Fibroblast of skin of back (primary cell): ENCODE results near the gene VASP.

Experiments used
- DNase-seq: peaks from one replicate; pipeline ENCODE4 v3.0.0-alpha.2; 2013

The VASP gene

DNA sequence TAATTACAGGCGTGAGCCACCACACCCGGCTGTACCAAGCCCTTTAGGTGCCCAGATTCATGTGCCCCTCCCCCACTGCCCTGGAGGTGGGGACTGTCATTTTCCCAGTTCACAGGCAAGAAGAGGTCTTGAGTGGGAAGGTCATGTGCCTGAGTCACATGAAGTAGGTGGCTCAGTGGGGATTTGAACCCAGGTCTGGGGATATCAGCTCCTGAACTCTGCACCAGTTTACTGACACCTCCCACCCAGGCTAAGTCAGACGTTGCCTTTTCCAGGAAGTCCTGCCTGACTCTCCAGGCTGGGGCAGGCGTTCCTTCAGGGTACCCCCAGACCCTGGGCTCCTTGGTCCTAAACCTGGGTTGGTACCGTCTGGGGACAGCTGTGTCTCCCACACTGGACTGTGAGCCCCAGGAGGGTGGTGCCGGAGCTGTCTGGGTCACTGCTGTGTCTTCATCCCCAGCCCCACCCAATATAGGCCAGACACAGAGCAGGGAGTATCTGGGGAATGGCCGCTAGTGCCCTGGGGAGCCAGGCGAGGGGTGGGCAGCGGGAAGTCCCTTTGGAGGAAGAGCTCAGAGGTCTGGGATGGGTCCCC lies 8.6 kb downstream of the VASP start:
- DNase-seq = no peak

DNA sequence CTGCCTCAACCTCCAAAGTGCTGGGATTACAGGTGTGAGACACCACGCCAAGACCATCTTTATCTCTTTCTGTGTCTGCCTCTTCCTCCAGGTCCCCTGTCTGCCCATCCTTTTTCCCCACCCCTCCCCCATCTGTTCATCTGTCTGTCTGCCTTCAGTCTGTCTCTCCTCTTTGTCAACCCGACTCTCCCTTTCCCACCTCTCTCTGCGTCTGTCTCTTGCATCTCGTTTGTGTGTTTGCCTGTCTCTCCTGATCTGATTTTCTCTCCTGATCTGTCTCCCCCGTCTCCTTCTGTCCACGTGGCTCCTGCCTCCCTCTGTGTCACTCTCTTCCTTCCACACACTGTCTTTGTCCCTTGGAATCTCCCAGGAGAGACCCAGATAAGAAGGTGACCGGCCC lies 10.0 kb downstream of the VASP start:
- DNase-seq = no peak

DNA sequence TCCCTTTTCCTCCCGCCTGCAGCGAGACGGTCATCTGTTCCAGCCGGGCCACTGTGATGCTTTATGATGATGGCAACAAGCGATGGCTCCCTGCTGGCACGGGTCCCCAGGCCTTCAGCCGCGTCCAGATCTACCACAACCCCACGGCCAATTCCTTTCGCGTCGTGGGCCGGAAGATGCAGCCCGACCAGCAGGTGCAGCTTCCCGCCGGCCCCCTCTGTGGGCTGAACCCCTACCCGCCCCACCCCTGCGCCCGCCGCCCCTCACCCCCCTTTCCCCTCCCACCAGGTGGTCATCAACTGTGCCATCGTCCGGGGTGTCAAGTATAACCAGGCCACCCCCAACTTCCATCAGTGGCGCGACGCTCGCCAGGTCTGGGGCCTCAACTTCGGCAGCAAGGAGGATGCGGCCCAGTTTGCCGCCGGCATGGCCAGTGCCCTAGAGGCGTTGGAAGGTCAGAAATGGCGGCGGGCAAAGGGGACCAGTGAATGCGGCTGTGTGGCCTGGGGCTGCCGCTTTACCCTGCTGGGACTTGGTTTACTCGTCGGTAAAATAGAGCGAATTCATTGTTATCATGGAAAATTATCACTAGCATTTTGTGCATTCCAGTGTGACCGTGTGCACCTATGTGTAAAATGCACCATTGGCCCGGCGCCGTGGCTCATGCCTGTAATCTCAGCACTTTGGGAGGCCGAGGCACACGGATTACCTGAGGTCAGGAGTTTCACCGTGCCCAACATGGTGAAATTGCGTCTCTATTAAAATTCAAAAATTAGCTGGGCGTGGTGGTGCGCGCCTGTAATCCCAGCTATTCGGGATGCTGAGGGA lies 10.6 kb downstream of the VASP start:
- no peak for DNase-seq

DNA sequence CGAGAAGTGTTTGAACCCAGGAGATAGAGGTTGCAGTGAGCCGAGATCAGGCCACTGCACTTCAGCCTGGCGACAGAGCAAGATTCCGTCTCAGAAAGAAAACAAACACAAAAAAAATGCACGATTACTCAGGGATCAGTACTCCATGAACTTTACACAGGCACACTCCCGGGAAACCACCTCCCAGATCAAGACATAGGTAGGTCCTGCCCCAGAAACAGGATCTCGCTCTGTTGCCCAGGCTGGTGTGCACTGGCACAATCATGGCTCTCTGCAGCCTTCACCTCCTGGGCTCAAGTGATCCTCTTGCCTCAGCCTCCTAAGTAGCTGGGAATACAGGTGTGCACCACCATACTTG lies 11.2 kb downstream of the VASP start:
- DNase-seq = no peak

DNA sequence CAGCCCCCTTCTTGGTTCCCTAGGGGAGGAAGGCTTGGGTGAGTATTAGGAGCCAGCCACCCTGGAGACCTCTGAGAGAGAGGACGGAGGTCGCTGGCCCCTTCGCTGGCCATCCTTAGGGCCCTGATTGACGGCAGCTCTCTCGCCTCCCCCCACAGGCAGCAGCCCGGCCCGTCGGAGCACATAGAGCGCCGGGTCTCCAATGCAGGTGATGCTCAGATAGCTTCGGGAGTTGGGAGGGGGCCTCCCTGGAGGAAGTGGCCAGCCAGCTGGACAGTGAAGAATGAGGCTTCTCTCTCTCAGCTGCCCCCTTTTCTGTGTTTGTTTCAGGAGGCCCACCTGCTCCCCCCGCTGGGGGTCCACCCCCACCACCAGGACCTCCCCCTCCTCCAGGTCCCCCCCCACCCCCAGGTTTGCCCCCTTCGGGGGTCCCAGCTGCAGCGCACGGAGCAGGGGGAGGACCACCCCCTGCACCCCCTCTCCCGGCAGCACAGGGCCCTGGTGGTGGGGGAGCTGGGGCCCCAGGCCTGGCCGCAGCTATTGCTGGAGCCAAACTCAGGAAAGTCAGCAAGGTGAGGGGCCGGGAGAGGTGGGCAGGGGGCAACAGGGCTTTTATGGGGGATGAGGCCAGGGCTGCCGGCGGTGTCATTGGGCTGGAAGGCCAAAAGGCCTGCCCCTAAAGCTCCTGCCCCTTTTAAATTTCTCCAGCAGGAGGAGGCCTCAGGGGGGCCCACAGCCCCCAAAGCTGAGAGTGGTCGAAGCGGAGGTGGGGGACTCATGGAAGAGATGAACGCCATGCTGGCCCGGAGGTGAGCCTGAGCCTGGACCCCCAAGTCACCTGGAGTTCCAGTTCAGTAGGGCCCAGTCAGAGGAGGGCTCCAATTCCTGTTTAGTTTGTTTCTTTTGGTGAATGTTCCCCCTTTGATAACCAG lies 15.0 kb downstream of the VASP start:
- no peak for DNase-seq

DNA sequence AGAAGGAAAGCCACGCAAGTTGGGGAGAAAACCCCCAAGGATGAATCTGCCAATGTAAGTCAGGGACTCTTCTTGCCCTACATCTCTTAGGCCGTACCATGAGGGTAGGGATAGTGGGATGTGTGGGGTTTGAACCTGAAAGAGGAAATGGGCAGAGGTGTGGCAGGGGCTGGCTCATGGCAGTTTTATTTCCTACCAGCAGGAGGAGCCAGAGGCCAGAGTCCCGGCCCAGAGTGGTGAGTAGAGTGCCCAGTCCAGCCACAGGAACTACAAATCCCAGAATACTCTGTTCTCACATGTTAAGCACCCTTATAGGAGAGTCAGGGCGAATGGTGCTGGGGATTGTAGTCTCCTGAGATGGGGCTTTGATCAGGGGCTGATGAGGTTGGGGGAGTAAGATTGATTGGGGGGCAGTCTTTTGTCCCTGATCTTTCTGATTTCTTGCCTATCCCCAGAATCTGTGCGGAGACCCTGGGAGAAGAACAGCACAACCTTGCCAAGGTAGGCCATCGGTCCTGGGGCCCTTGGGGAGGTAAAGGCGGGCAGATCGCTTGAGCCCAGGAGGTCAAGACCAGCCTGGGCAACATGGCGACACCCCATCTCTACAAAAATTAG lies 16.5 kb downstream of the VASP start:
- peak; percentile 76 for DNase-seq

DNA sequence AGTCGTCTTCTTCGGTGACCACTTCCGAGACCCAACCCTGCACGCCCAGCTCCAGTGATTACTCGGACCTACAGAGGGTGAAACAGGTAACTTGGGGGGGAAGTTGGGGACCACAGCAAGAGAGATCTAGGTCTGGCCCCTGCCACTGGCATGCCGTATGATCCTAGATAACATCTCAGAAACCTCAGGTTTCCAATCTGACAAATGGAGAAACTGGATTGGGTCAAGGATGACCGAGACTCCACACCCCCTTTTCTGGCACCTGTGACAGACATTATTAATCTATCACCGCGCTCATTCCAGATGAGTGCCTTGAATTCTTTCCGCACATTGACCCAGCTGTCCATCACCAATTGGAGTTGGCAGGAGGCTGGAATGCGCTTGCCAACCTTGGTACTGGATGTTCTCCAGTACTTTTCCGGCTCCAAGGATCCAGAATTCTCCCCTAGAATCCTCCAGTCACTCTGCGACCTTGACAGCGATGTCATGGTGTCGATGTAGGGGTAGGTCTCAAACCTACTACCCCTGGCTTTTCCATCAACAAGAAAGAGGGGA lies 17.4 kb downstream of the VASP start:
- no peak for DNase-seq

DNA sequence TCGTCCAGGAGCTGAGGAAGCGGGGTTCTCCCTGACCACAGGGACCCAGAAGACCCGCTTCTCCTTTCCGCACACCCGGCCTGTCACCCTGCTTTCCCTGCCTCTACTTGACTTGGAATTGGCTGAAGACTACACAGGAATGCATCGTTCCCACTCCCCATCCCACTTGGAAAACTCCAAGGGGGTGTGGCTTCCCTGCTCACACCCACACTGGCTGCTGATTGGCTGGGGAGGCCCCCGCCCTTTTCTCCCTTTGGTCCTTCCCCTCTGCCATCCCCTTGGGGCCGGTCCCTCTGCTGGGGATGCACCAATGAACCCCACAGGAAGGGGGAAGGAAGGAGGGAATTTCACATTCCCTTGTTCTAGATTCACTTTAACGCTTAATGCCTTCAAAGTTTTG lies 18.9 kb downstream of the VASP start:
- DNase-seq = peak; percentile 86

DNA sequence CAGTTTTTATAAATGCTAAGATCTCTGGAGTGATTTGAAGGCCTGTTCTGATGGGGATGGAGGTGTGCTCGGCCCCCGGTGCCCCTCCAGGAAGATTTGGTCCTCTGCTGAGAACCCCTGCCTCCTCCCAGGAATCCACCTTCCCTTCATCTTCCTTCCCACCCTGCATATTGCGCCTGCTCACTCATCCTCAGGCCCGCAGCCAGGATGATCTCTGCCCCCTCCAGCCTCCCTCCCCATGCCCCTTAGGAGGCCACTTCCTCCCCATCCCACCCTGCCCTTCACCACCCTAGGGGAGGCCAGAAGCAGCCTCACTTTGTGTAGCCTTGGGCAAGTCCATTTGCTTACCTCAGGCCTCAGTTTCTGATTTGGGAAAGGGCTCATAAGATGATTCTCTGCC lies 19.7 kb downstream of the VASP start:
- no peak for DNase-seq

DNA sequence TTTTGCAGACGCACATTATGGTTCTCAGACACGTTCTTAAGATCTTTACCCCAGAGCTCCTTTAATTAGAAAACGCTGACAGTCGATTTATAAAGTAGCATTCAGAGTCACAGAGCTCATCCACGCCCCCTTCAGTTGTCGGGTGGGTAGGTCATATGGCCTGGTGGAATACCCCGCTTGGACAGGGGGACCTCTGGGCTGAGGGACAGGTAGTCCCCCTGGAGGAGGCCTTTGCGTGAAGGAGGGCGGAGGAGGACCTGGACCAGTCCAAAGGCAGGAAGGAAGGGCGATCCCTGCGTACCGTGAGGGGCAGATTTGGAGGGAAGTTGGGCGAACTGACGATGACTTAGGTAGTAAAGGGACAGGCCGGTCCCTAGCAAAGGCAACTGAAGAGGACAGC lies 20.5 kb downstream of the VASP start:
- DNase-seq = no peak

DNA sequence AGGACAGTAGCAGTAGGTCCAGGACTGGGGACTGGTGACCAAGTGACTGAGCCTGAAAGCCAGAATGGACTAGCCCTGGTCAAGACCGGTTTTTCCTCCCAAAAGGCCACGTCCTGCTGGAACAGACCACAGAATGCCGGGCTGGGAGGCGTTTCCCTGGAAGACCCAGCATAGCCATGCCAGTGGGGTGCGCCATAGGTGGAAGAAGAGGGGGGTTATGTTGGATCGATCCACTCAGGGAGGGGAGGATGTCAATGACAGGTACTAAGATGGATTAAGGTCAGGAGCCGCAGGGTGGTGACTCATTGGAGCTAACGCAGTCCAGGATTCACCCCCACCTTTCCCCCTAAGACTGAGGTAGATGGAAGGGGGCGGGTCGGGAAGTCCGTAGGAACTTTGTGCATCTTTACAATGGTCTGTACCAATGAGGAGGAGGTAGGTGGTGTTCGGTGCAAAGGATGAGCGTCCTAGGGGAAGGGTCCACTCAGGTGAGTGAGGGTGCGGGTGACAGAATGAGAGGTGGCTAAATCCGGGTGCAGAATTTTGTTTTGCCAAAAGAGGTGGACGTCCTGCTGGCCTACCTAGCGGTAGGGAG lies 21.0 kb downstream of the VASP start:
- DNase-seq = no peak

DNA sequence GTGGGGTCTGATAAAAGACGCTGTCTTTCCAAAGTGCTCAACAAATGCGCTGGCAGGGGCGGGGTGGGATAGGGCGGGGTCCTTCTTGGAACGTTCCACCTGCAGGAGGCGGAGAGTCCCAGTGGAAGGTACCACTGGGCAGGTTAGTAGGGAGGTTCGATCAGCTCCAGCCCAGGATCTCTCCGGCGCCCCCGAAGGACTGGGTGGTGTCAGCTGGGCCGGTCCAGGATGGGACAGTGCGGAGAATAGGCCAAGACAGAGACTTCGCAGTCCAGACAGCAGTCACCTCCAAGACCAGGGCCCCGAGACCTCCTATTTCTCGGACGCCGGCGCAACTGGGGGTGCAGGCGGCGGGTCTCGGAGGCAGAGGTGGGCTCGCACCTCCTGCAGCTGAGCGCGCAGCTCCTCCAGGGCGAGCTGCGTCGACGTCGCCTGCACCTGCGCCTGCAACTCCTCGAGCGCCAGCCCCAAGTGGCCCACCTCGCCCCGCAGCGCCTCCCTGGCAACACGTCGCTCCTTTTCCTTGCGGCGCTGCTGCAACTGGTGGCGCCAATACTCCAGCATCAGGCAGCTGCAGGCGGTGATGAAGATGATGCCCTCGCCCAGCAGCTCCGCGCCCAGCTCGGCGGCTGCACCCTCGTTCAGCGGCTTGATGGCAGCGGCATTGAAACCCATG lies 21.6 kb downstream of the VASP start:
- no peak for DNase-seq

DNA sequence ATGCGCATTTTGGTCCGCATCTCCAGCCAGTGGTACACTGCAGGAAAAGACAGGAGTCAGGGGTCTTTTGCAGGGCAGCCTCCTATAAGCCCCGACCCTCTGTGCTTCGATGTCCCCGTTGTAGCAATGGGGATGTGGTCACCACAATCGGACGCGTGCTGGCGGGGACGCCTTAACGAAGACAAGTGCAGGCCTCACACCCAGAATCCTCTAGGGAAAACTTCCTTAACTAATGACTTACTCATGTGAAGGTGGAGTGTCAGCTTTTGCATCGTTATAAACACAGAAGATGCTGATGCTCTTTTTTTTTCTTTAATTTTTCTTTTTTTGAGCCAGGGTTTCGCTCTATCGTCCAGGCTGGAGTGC lies 22.1 kb downstream of the VASP start:
- no peak for DNase-seq

DNA sequence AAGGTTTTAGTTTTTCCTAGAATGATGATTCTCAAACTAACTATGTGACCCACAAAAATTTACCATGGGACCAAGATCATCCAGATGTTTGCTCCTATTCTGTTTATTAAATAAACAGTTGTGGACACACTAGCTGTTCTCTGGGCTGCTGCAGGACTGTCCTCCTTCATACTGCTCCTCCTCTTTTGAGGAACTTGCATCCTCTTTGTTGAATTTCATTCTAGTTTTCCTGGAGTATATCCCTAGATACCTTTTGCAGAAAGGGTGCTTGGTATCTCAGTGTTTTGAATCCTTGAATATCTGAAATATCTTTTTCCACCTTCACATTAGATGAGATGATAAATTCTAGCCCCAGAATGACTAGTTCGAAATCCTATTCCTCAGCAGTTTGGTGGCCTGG lies 24.1 kb downstream of the VASP start:
- no peak for DNase-seq

DNA sequence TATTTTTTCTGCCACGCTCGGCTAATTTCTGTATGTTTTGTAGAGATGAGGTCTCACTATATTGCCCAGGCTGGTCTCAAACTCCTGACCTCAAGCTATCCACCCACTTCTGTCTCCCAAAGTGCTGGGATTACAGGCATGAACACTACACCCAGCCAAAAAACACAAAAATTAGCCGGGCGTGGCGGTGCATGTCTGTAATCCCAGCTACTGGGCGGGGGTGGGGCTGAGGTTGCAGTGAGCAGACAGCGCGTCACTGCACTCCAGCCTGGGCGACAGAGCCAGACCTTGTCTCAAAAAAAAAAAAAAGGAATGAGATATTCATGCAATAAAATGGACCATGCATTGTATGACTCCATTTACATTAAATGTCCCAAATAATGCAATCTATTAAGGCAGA lies 32.2 kb downstream of the VASP start:
- DNase-seq = no peak

DNA sequence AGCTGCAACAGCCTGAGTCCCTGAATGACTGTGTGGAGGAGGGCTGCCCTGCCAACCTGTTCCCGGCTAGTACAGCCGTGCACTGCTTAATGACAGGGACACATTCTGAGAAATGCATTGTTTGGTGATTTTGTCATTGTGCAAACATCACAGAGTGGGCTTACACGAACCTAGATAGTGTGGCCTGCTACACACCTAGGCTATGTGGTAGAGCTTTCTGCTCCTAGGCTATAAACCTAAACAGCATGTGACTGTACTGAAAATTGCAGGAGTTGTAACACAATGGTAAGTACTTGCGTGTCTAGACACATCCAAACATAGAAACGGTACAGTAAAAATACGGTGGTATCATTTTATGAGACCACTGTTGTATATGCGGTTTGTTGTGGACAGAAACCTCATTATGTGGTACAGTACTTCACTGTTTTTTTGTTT lies 35.0 kb downstream of the VASP start:
- DNase-seq = no peak

DNA sequence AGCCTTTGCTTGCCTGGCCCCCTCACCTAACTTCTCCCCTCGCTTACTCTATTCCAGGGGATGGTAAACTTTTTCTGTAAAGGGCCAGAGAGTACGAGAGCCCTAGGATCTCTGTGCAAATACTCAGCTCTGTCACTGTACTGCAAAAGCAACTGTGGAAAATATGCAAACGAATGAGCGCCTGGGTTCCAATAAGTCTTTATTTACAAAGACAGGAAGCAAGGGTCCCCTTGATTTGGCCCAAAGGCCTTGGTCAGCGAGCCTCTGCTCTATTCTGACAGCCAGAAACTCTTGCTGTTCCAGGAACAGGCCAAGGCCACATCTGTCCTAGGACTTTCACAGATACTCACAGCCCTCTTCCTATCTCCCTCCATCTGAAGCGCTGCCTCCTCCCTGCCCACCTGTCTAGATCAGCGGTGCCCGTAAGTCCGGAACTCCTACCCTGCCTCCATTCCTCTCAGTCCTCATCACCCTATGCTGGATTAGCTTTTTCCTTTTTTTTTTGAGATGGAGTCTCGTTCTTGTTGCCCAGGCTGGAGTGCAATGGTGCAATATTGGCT lies 40.0 kb downstream of the VASP start:
- no peak for DNase-seq

DNA sequence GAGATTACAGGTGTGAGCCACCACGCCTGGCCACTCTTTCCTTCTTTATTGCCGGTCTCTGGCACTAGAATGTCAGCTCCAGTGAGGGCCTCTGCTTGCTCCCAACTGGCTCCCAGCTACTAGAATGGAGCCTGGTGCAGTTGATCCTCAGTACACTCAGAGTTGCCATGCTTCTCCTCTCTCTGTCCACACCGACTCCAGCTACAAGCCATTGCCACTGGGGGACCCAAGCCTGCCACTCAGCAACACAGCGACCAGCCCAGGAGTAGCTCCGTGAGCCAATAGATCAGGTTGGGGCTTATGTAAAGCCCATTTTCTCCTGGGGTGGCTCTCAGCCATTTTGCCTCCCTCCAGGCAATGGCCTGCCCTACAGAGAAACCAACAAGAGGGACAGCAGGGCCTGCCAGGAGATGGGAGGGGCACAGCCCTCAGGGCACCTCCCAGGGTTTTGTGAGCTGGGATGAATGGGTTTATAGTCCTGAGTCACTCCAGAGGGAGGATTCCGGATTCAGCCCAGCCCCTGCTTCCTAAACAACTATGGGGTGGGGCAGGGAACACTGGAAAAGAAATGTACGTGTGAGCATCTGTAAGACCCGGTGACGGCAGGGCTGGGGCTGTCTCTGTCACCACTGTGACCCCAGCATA lies 40.8 kb downstream of the VASP start:
- DNase-seq = peak; percentile 64

DNA sequence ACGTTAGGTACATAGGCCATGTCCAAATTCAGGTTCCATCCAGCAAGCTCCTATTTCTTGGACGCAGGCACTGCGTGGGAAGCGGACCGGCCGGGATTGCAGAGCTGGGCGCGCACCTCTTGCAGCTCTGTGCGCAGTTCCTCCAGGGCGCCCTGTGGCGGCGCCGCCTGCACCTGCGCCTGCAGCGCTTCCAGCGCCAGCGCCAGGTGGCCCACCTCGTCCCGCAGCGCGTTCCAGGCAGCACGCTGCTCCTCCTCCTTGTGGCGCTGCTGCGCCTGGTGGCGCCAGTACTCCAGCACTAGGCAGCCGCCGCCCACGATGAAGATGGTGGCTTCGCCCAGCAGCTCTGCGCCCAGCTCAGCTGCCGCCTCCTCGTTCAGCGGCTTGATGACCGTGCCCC lies 46.2 kb downstream of the VASP start:
- no peak for DNase-seq

DNA sequence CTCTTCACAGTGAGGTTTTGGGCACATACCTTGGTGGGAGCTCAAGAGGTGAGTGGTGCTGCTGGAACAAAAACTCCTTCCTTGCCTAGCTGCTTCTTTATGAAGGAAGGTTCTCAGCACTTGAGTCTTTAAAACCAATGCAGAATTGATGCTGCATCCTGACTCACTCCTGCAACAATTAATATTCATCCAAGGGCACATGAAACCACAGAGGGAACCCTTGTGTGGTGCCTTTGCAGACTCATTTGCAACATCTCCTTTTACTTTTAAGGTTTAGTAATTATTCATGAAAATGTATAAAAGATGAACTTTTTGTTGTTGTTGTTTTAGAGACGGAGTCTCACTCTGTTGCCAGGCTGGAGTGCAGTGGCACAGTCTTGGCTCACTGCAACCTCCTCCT lies 47.2 kb downstream of the VASP start:
- DNase-seq = no peak

DNA sequence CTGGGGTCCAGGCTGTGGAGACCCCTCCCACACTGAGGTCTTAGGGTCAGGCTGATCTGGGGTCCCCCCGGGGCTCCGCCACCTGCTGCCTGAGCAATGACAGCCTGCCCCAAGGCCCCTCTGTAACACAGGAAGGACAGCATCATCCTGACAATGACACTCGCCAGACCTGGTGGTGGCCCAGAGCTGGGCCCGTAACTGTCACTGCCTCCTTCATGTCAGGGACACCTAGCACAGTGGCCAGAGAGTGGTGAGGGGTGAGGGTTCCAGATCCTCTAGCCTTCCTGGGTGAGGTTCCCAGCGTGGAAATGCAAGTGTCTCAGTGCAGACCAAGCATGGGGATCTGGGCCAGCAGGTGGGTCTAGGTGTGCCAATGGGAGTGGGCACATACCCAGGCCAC lies 49.6 kb downstream of the VASP start:
- no peak for DNase-seq
